HG02571 (cell line): ENCODE results near the gene TCF7L2.

Experiments
- ATAC-seq: cut with Tn5 transposase; IDR thresholded peaks from one replicate; pipeline ENCODE4 v1.9.1; 2021; ENCODE audit warnings: mild to moderate bottlenecking, moderate library complexity; ENCODE audit not compliant: unreplicated experiment

TCF7L2 gene

GRCh38 chr10:112991888-112992491 is 41.9 kb downstream of the TCF7L2 start:
- ATAC-seq: no peak

- ATAC-seq: no peak
These were observed 46.4 kb downstream of the TCF7L2 start for GRCh38 chr10:112996462-112996861.

- no peak for ATAC-seq
These were observed 49.1 kb downstream of the TCF7L2 start for GRCh38 chr10:112999102-112999501.

GRCh38 chr10:113000442-113000841 is 50.4 kb downstream of the TCF7L2 start:
- no peak for ATAC-seq

- no peak for ATAC-seq
These were observed 51.0 kb downstream of the TCF7L2 start for GRCh38 chr10:113000876-113001598.

- ATAC-seq: no peak
These were observed 51.8 kb downstream of the TCF7L2 start for GRCh38 chr10:113001599-113002448.

GRCh38 chr10:113002449-113002777 is 52.4 kb downstream of the TCF7L2 start:
- no peak for ATAC-seq

- no peak for ATAC-seq
These were observed 53.0 kb downstream of the TCF7L2 start for GRCh38 chr10:113003052-113003451.

GRCh38 chr10:113004069-113004618 is 54.1 kb downstream of the TCF7L2 start:
- no peak for ATAC-seq

GRCh38 chr10:113005380-113005779 is 55.3 kb downstream of the TCF7L2 start:
- no peak for ATAC-seq

- no peak for ATAC-seq
These were observed 56.8 kb downstream of the TCF7L2 start for GRCh38 chr10:113006656-113007342.

GRCh38 chr10:113007343-113007771 is 57.3 kb downstream of the TCF7L2 start:
- no peak for ATAC-seq

- ATAC-seq: no peak
These were observed 57.8 kb downstream of the TCF7L2 start for GRCh38 chr10:113007821-113008220.

- ATAC-seq: no peak
These were observed 61.7 kb downstream of the TCF7L2 start for GRCh38 chr10:113011592-113012374.

- ATAC-seq: no peak
These were observed 65.2 kb downstream of the TCF7L2 start for GRCh38 chr10:113015201-113015600.

GRCh38 chr10:113017376-113017775 is 67.3 kb downstream of the TCF7L2 start:
- no peak for ATAC-seq

- ATAC-seq: no peak
These were observed 68.0 kb downstream of the TCF7L2 start for GRCh38 chr10:113018034-113018433.

GRCh38 chr10:113019096-113019495 is 69.0 kb downstream of the TCF7L2 start:
- no peak for ATAC-seq

- ATAC-seq: no peak
These were observed 69.8 kb downstream of the TCF7L2 start for GRCh38 chr10:113019692-113020474.

GRCh38 chr10:113020475-113020753 is 70.4 kb downstream of the TCF7L2 start:
- no peak for ATAC-seq
